ENCODE measurements around the gene TNNI3K.

The TNNI3K gene

GRCh38 chr1:74199504-74199903 is 35.7 kb upstream of the TNNI3K start:
- H3K27me3 ChIP-seq (replicated peaks), result no peaks in the 10 kb centered on the region
- no peak overlapping the region for H3K4me3 ChIP-seq (ENCODE audit: low read depth, low read length)
- in situ Hi-C loops (cut with HindIII; ENCODE audit: low pct_ligation_motif_present, low sequenced_read_pairs), result no loop called here
- no peak for TF ChIP-seq CTCF (IDR thresholded peaks at IDR 0.05; ENCODE audit: low read depth, low read length, missing control alignments)
- H3K27ac ChIP-seq, result no peak overlapping the region
- H3K36me3 ChIP-seq (replicated peaks), result no peaks in the 10 kb centered on the region
- no peak for DNase-seq

GRCh38 chr1:74205266-74205665 is 29.9 kb upstream of the TNNI3K start:
- no peak for TF ChIP-seq CTCF (IDR thresholded peaks at IDR 0.05; ENCODE audit: low read depth, low read length, missing control alignments)
- DNase-seq, result no peak
- no peaks in the 10 kb centered on the region for H3K27me3 ChIP-seq (replicated peaks)
- no peak overlapping the region for H3K4me3 ChIP-seq (ENCODE audit: low read depth, low read length)
- in situ Hi-C loops (cut with HindIII; ENCODE audit: low pct_ligation_motif_present, low sequenced_read_pairs), result no loop called here
- no peak overlapping the region for H3K27ac ChIP-seq
- no peaks in the 10 kb centered on the region for H3K36me3 ChIP-seq (replicated peaks)

GRCh38 chr1:74215229-74215628 is 20.0 kb upstream of the TNNI3K start:
- no peak overlapping the region for H3K4me3 ChIP-seq (ENCODE audit: low read depth, low read length)
- no peak for TF ChIP-seq CTCF (IDR thresholded peaks at IDR 0.05; ENCODE audit: low read depth, low read length, missing control alignments)

GRCh38 chr1:74222701-74223100 is 12.5 kb upstream of the TNNI3K start:
- in situ Hi-C loops (cut with HindIII; ENCODE audit: low pct_ligation_motif_present, low sequenced_read_pairs), result no loop called here
- no peak overlapping the region for H3K27ac ChIP-seq
- H3K27me3 ChIP-seq (replicated peaks), result no peaks in the 10 kb centered on the region
- no peak overlapping the region for H3K4me3 ChIP-seq (ENCODE audit: low read depth, low read length)
- no peaks in the 10 kb centered on the region for H3K36me3 ChIP-seq (replicated peaks)
- TF ChIP-seq CTCF (IDR thresholded peaks at IDR 0.05; ENCODE audit: low read depth, low read length, missing control alignments), result no peak
- no peak for DNase-seq

More at GRCh38 chr1:74215229-74215628, 20.0 kb upstream of the TNNI3K start:
- Histone ChIP-seq H3K36me3 (replicated peaks) (no peaks in the 10 kb centered on the region), H3K27me3 (replicated peaks) (no peaks in the 10 kb centered on the region), H3K27ac (no peak overlapping the region)
- DNase-seq, result no peak
- in situ Hi-C loops (cut with HindIII; ENCODE audit: low pct_ligation_motif_present, low sequenced_read_pairs), result no loop called here

- Histone ChIP-seq H3K36me3 (replicated peaks) (no peaks in the 10 kb centered on the region), H3K4me3 (ENCODE audit: low read depth, low read length) (no peak overlapping the region), H3K27me3 (replicated peaks) (no peaks in the 10 kb centered on the region), H3K27ac (no peak overlapping the region)
- DNase-seq, result no peak
- no peak for TF ChIP-seq CTCF (IDR thresholded peaks at IDR 0.05; ENCODE audit: low read depth, low read length, missing control alignments)
- in situ Hi-C loops (cut with HindIII; ENCODE audit: low pct_ligation_motif_present, low sequenced_read_pairs), result no loop called here
Observed at GRCh38 chr1:74223453-74223852, 11.7 kb upstream of the TNNI3K start.

- TF ChIP-seq CTCF (IDR thresholded peaks at IDR 0.05; ENCODE audit: low read depth, low read length, missing control alignments), result no peak
- Histone ChIP-seq H3K4me3 (ENCODE audit: low read depth, low read length) (no peak overlapping the region), H3K36me3 (replicated peaks) (no peaks in the 10 kb centered on the region), H3K27ac (no peak overlapping the region), H3K27me3 (replicated peaks) (no peaks in the 10 kb centered on the region)
- no peak for DNase-seq
- in situ Hi-C loops (cut with HindIII; ENCODE audit: low pct_ligation_motif_present, low sequenced_read_pairs), result no loop called here
Observed at GRCh38 chr1:74236440-74236839, 1.3 kb downstream of the TNNI3K start.

All from brain microvascular endothelial cell (primary cell).